WI38 (cell line): ENCODE data around the gene JUN.

ENCODE experiments used
- H3K4me3 ChIP-seq: 2 replicates; pipeline ENCODE4 v1.5.1; 2011; ENCODE audit warnings: low read depth, mild to moderate bottlenecking, control low read depth, low read length
- CTCF ChIP-seq: IDR thresholded peaks from 2 replicates; pipeline ENCODE4 v1.5.1; 2012; ENCODE audit warnings: low read depth, mild to moderate bottlenecking, control low read depth, low read length

The JUN gene

GRCh38 chr1:58814251-58815068, 30.6 kb upstream of the JUN start:
- peak overlapping the region; percentile 24; the same call in 1 of the 2 replicates for H3K4me3 ChIP-seq
- no peak for TF ChIP-seq CTCF

- H3K4me3 ChIP-seq = no peak overlapping the region
- no peak for TF ChIP-seq CTCF
Measured at GRCh38 chr1:58813801-58814200, 30.0 kb upstream of the JUN start.

GRCh38 chr1:58813361-58813760, 29.5 kb upstream of the JUN start:
- H3K4me3 ChIP-seq = no peak overlapping the region
- TF ChIP-seq CTCF = no peak

- H3K4me3 ChIP-seq = no peak overlapping the region
- no peak for TF ChIP-seq CTCF
Measured at GRCh38 chr1:58812926-58813325, 29.1 kb upstream of the JUN start.

GRCh38 chr1:58812468-58812867, 28.6 kb upstream of the JUN start:
- no peak for TF ChIP-seq CTCF
- H3K4me3 ChIP-seq = no peak overlapping the region

- H3K4me3 ChIP-seq = no peak overlapping the region
- TF ChIP-seq CTCF = no peak
Measured at GRCh38 chr1:58811303-58811702, 27.5 kb upstream of the JUN start.

- no peak overlapping the region for H3K4me3 ChIP-seq
- no peak for TF ChIP-seq CTCF
Measured at GRCh38 chr1:58809325-58810010, 25.6 kb upstream of the JUN start.
